Measurements from ENCODE around the gene ACVR2B.

GRCh38 chr3:38455639-38456430, 2.1 kb downstream of the ACVR2B start:
- TF ChIP-seq, protein P1, sequence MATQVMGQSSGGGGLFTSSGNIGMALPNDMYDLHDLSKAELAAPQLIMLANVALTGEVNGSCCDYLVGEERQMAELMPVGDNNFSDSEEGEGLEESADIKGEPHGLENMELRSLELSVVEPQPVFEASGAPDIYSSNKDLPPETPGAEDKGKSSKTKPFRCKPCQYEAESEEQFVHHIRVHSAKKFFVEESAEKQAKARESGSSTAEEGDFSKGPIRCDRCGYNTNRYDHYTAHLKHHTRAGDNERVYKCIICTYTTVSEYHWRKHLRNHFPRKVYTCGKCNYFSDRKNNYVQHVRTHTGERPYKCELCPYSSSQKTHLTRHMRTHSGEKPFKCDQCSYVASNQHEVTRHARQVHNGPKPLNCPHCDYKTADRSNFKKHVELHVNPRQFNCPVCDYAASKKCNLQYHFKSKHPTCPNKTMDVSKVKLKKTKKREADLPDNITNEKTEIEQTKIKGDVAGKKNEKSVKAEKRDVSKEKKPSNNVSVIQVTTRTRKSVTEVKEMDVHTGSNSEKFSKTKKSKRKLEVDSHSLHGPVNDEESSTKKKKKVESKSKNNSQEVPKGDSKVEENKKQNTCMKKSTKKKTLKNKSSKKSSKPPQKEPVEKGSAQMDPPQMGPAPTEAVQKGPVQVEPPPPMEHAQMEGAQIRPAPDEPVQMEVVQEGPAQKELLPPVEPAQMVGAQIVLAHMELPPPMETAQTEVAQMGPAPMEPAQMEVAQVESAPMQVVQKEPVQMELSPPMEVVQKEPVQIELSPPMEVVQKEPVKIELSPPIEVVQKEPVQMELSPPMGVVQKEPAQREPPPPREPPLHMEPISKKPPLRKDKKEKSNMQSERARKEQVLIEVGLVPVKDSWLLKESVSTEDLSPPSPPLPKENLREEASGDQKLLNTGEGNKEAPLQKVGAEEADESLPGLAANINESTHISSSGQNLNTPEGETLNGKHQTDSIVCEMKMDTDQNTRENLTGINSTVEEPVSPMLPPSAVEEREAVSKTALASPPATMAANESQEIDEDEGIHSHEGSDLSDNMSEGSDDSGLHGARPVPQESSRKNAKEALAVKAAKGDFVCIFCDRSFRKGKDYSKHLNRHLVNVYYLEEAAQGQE (IDR thresholded peaks at IDR 0.05; ENCODE audit: insufficient read depth in 1 of 2, low read depth in 2 of 2, low read length in 2 of 2): no peak
- TF ChIP-seq TAF1 (IDR thresholded peaks at IDR 0.05; ENCODE audit: borderline replicate concordance, insufficient read depth, low read length): no peak
- no peak for TF ChIP-seq POLR2AphosphoS5 (IDR thresholded peaks at IDR 0.05; ENCODE audit: low read depth, low read length)
- no peak for TF ChIP-seq SIN3A (IDR thresholded peaks at IDR 0.05; ENCODE audit: borderline replicate concordance, insufficient read depth, low read length)

Measured in PFSK-1 (cell line).